Left lung (tissue), 10 donors: ENCODE measurements around the gene COX8A. TPM values are rescaled to one million over a fixed set of nuclear protein-coding genes. Genes with fewer than 3 reads are reported as not detected.
"Not testable (repeated sequence)": the region's sequence is repeated elsewhere in the genome, so short reads cannot be mapped to it uniquely, and the experiment has no call there.

Experiments
- ATAC-seq: fragments of 200-7000 bp; cut with Tn5 transposase; one replicate; pipeline ENCODE4 v1.9.1; 2020; ENCODE audit warnings: moderate library complexity
- DNase-seq, 4 donors: peaks; one replicate each; pipeline ENCODE4 v3.0.0-alpha.2; 2013 to 2020
- H3K27ac ChIP-seq, 2 donors: fragments of 200-600 bp; sonication (generic) in 1 of 2; one replicate each; pipeline versions ENCODE4 v1.5.0 to v1.8.0; 2020 to 2021
- H3K27me3 ChIP-seq, 2 donors: fragments of 200-600 bp; sonication (generic) in 1 of 2; one replicate each; pipeline versions ENCODE4 v1.5.0 to v1.8.0; 2020 to 2021
- H3K36me3 ChIP-seq, 2 donors: fragments of 200-600 bp; sonication (generic) in 1 of 2; one replicate each; pipeline versions ENCODE4 v1.5.0 to v1.8.0; 2020 to 2021
- H3K4me1 ChIP-seq, 2 donors: fragments of 200-600 bp; one replicate each; pipeline ENCODE4 v1.8.0; 2021
- H3K4me3 ChIP-seq, 2 donors: fragments of 200-600 bp; sonication (generic) in 1 of 2; one replicate each; pipeline versions ENCODE4 v1.5.0 to v1.8.0; 2020 to 2021; ENCODE audit warnings: mild to moderate bottlenecking in 1 of 2
- H3K9me3 ChIP-seq, 2 donors: fragments of 200-600 bp; sonication (generic) in 1 of 2; one replicate each; pipeline versions ENCODE4 v1.5.0 to v1.8.0; 2020 to 2021
- CTCF ChIP-seq, 2 donors: fragments of 200-600 bp; sonication (generic) in 1 of 2; IDR thresholded peaks; one replicate each; pipeline versions ENCODE4 v1.5.0 to v1.8.0; 2021; ENCODE audit warnings: antibody characterized with exemption in 2 of 2
- intact Hi-C, 2 donors: fragments of 100-400 bp; cut with DNase I; formaldehyde crosslinking; loops; one replicate each; pipeline versions ENCODE4 v1.11.2 to v1.14.2; 2022
- polyA plus RNA-seq, 6 donors: library from polyadenylated mRNA; unstranded; fragments of 120-200 nt; gene quantifications; one replicate each; pipeline ENCODE4 v1.2.1, GENCODE V29; 2013; ENCODE audit not compliant: insufficient read length in 6 of 6
- total RNA-seq, 2 donors: library from RNA; stranded (reverse); fragmentation: NEBNext Ultra II Directional; extraction: Animal tissue kit (Norgen Biotek cat#: 25700); gene quantifications; one replicate each; pipeline ENCODE4 v1.2.1, GENCODE V29; 2021
- donor health status: DM: no; HTN: yes; CAD: no.
- donor health status: DM: no; HTN: no; CAD: no.

Gene COX8A
- total and polyA plus RNA-seq, 8 donors: 135 to 281 (median 178) TPM

GRCh38 chr11:63951779-63952536 is 22.5 kb upstream of the COX8A start:
- Histone ChIP-seq H3K4me3 (no peak overlapping the region), H3K27ac (no peak overlapping the region), H3K36me3 (peaks cover 0 to 66% of the 10 kb centered on the region in 2 donors), H3K9me3 (no peaks in the 10 kb centered on the region), H3K27me3 (no peaks in the 10 kb centered on the region), H3K4me1 (peaks cover 0 to 7% of the 10 kb centered on the region in 2 donors)
- TF ChIP-seq CTCF (IDR thresholded peaks at IDR 0.05): no peak
- ATAC-seq (no peak), DNase-seq (no peak)
- intact Hi-C loops: no loop called here

DNA sequence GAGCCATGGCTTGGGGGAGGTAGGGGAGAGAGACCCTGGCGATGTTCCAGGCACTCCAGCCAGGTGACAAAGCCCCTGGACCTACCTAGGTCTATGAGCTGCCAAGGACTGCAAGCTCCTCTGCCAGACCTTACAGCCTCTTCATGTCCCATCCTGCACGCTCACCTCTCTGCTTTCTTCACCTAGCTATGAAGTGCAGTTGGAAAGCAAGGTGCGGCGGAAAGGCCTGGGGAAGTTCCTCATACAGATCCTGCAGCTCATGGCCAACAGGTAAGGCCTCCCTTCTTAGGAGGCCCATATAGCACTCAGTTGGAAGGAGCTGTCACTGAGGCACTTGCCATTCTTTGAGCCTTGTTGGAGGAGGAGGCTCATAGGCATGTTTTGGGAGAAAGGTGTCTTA is 21.9 kb upstream of the COX8A start:
- Histone ChIP-seq H3K9me3 (no peaks in the 10 kb centered on the region), H3K36me3 (peaks cover 0 to 61% of the 10 kb centered on the region in 2 donors), H3K4me1 (peaks cover 0 to 7% of the 10 kb centered on the region in 2 donors), H3K27me3 (no peaks in the 10 kb centered on the region), H3K4me3 (no peak overlapping the region), H3K27ac (no peak overlapping the region)
- no peak for TF ChIP-seq CTCF (IDR thresholded peaks at IDR 0.05)
- no peak for ATAC-seq
- intact Hi-C loops: no loop called here
- DNase-seq: no peak

- no peak for TF ChIP-seq CTCF (IDR thresholded peaks at IDR 0.05)
Measured at GRCh38 chr11:63958008-63958407, 16.4 kb upstream of the COX8A start.

DNA sequence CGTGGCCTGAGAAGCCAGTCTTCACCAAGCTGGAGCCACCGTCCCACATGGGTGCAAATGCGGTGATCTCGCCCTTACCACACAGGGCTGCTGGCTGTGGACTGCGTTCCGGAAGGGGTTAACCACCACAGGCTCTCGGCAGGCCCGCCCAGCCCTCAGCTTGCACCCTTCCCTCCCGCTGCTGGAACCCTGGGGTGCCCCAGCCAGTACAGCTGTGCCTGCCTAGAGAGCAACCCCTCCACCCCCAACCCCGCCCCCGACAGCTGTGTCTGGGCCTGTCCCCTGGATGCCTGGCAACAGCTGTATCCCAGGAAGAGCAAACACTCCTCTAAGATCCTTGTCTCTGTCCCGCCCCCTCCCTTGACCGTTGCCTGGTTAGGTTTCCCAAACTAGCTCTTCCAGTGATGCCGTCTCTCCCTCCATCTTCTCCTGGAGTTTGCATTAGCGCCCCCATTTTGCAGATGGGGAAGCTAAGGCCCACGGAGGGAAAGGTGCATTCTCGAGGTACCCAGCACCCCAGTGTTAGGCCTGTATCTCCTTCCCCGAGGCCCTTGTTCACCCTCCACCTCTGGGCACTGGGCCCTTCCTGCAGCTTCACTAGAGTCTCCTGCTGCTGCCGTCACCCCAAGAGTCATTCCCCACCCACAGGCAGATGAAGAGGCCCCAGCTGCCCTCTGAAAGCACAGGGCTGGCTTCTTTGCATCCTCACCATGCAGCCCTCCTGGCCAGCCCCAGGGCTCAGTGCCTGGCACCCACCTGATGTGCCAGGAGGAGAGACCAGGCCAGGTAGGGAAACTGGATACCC is 12.6 kb upstream of the COX8A start:
- DNase-seq (peak in 3 of 4 donors; percentile 13 to 44 (median 42)), ATAC-seq (peak; percentile 65)
- H3K4me3 ChIP-seq: no peak overlapping the region
- intact Hi-C loops: no loop called here
- H3K27ac ChIP-seq: no peak overlapping the region
- H3K4me1 ChIP-seq: no peaks in the 10 kb centered on the region
- TF ChIP-seq CTCF (IDR thresholded peaks at IDR 0.05): no peak
- H3K9me3 ChIP-seq: no peaks in the 10 kb centered on the region
- H3K27me3 ChIP-seq: peaks cover 0 to 22% of the 10 kb centered on the region in 2 donors
- no peaks in the 10 kb centered on the region for H3K36me3 ChIP-seq

More at GRCh38 chr11:63958008-63958407, 16.4 kb upstream of the COX8A start:
- Histone ChIP-seq H3K4me3 (no peak overlapping the region), H3K9me3 (no peaks in the 10 kb centered on the region), H3K27ac (no peak overlapping the region), H3K4me1 (no peaks in the 10 kb centered on the region), H3K27me3 (peaks cover 0 to 18% of the 10 kb centered on the region in 2 donors), H3K36me3 (peaks cover 0 to 36% of the 10 kb centered on the region in 2 donors)
- DNase-seq (no peak), ATAC-seq (no peak)
- intact Hi-C loops: no loop called here

DNA sequence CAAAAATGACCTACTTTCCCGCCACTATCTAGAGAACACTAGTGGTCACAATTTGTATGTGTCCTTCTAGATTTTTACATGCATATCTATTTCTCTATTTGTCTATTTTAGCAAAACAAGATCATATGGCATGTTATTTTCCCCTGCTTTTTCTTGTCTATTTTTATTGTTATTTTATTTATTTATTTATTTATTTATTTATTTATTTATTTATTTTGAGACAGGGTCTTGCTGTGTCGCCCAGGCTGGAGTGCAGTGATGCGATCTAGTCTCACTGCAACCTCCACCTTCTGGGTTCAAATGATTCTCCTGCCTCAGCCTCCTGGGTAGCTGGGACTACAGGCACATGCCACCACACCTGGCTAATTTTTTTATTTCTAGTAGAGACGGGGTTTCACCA is 10.5 kb upstream of the COX8A start:
- intact Hi-C loops, H3K27ac ChIP-seq, H3K4me3 ChIP-seq, H3K9me3 ChIP-seq, H3K36me3 ChIP-seq, DNase-seq, H3K4me1 ChIP-seq, ATAC-seq: not testable (repeated sequence)
- H3K27me3 ChIP-seq: peaks cover 0 to 22% of the 10 kb centered on the region in 2 donors
